ENCODE data around the gene SLC18B1. TPM values are rescaled to one million over a fixed set of nuclear protein-coding genes. Genes with fewer than 3 reads are reported as not detected.

The SLC18B1 gene
- polyA plus RNA-seq, 3 donors = 10.3 to 36.6 (median 24.8) TPM

DNA sequence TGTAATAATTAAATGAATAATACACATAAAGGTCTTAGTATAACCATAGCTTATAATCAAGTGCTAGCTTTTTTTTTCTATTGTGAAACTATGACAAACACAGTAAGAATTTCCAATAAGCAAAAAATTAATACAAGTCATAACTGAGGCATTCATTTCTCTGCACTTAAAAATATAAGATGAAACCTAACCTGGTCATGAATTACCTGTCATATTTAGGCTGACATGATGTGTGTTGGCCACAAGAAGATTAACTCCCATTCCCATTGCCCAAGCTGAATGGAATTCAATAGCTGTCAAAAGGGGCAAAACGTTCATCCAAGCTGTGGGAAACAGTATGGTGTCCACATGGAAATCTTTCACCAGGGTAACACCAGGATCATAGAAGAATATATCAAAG, 46.2 kb downstream of the SLC18B1 start:
- Mint-ChIP-seq H3K4me1 (peaks cover 73% of the 10 kb centered on the region), H3K27me3 (ENCODE audit: low read depth in 3 of 3) (no peaks in the 10 kb centered on the region), H3K27ac (peak overlapping the region in 1 of 7 donors; percentile 40), H3K36me3 (peaks cover 57 to 79% of the 10 kb centered on the region in 2 donors), H3K9me3 (peaks cover 0 to 6% (median 0%) of the 10 kb centered on the region in 7 donors), H3K4me3 (no peak overlapping the region)
- peak overlapping the region; percentile 17 for H3K4me2 ChIP-seq (replicated peaks; ENCODE audit: extremely low read depth, low read length, poor library complexity, severe bottlenecking)
- peaks cover 80 to 100% of the 10 kb centered on the region in 2 donors for H3K4me1 ChIP-seq (ENCODE audit: control insufficient read depth in 1 of 2, insufficient read depth in 2 of 2, low read length in 2 of 2)
- peak overlapping the region in 1 of 2 donors; percentile 72 for H3K27ac ChIP-seq (ENCODE audit: low read depth in 1 of 2, low read length in 2 of 2)
- no peaks in the 10 kb centered on the region for H4K20me1 ChIP-seq (ENCODE audit: insufficient read depth, low read length)
- WGBS (ENCODE audit: insufficient coverage) = no CpG with 5 or more reads among the region's 1 CpG
- no peak for TF ChIP-seq CTCF (IDR thresholded peaks at IDR 0.05)
- peaks cover 19 to 51% of the 10 kb centered on the region in 2 donors for H3K36me3 ChIP-seq (replicated peaks in 1 of 2; ENCODE audit: control insufficient read depth in 1 of 2, insufficient read depth in 2 of 2, low read length in 2 of 2)
- peaks cover 68% of the 10 kb centered on the region for H3K79me2 ChIP-seq (ENCODE audit: insufficient read depth, low read length)
- DNase-seq = no peak
- peak overlapping the region in 1 of 3 experiments; percentile 33 for H3K4me3 ChIP-seq (replicated peaks in 1 of 3; ENCODE audit: low read depth in 2 of 3, low read length in 3 of 3)
- no peak overlapping the region for H2AFZ ChIP-seq (ENCODE audit: insufficient read depth, low read depth, low read length, poor library complexity, severe bottlenecking)
- H3K9ac ChIP-seq (ENCODE audit: insufficient read depth, low read length, poor library complexity, severe bottlenecking) = no peak overlapping the region
- intact Hi-C loops (cut with micrococcal nuclease) = no loop called here
- H3K9me3 ChIP-seq (replicated peaks in 1 of 2; ENCODE audit: control insufficient read depth in 1 of 2, insufficient read depth in 1 of 2, low read length in 2 of 2) = no peaks in the 10 kb centered on the region
- H3K27me3 ChIP-seq (ENCODE audit: control insufficient read depth in 2 of 2, insufficient read depth in 2 of 2, low read length in 2 of 2) = no peaks in the 10 kb centered on the region

DNA sequence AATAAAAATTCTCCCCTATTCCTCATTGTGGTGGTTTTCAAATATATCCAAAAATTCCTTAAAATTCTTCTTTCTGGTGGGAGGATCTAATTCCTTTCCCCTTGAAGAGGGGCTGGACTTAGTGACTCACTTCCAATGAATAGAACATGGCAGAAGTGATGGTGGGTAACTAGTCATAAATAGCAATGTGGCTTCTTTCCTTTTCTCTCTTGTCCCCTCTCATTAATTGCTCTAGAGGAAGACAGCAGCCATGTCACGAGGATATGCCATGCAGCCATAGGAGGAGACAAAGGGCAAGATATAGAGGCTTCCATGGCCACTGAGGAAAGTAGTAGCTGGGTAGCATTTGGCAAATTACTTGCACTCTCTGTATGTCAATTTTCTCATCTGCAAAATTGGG, 46.6 kb downstream of the SLC18B1 start:
- Mint-ChIP-seq H3K9me3 (peaks cover 0 to 6% (median 3%) of the 10 kb centered on the region in 7 donors), H3K36me3 (peaks cover 61 to 83% of the 10 kb centered on the region in 2 donors), H3K4me1 (peaks cover 77% of the 10 kb centered on the region), H3K4me3 (no peak overlapping the region), H3K27ac (peak overlapping the region in 5 of 7 donors; percentile 40 to 97 (median 68)), H3K27me3 (ENCODE audit: low read depth in 3 of 3) (no peaks in the 10 kb centered on the region)
- no peak for DNase-seq
- Histone ChIP-seq H3K4me3 (replicated peaks in 1 of 3; ENCODE audit: low read depth in 2 of 3, low read length in 3 of 3) (peak overlapping the region in 1 of 3 experiments; percentile 27), H4K20me1 (ENCODE audit: insufficient read depth, low read length) (no peaks in the 10 kb centered on the region), H3K27ac (ENCODE audit: low read depth in 1 of 2, low read length in 2 of 2) (peak overlapping the region in 1 of 2 donors; percentile 72), H3K9me3 (replicated peaks in 1 of 2; ENCODE audit: control insufficient read depth in 1 of 2, insufficient read depth in 1 of 2, low read length in 2 of 2) (no peaks in the 10 kb centered on the region), H3K79me2 (ENCODE audit: insufficient read depth, low read length) (peaks cover 66% of the 10 kb centered on the region), H3K4me1 (ENCODE audit: control insufficient read depth in 1 of 2, insufficient read depth in 2 of 2, low read length in 2 of 2) (peaks cover 81 to 100% of the 10 kb centered on the region in 2 donors), H3K36me3 (replicated peaks in 1 of 2; ENCODE audit: control insufficient read depth in 1 of 2, insufficient read depth in 2 of 2, low read length in 2 of 2) (peaks cover 19 to 51% of the 10 kb centered on the region in 2 donors), H3K9ac (ENCODE audit: insufficient read depth, low read length, poor library complexity, severe bottlenecking) (no peak overlapping the region), H3K4me2 (replicated peaks; ENCODE audit: extremely low read depth, low read length, poor library complexity, severe bottlenecking) (peak overlapping the region; percentile 17), H2AFZ (ENCODE audit: insufficient read depth, low read depth, low read length, poor library complexity, severe bottlenecking) (no peak overlapping the region), H3K27me3 (ENCODE audit: control insufficient read depth in 2 of 2, insufficient read depth in 2 of 2, low read length in 2 of 2) (no peaks in the 10 kb centered on the region)
- intact Hi-C loops (cut with micrococcal nuclease) = no loop called here
- TF ChIP-seq CTCF (IDR thresholded peaks at IDR 0.05) = no peak
- WGBS (ENCODE audit: insufficient coverage) = no CpG with 5 or more reads among the region's 1 CpG

Measured in CD14-positive monocyte (primary cell).